Lower lobe of right lung (tissue), 2 donors: ENCODE data around the gene AASDH. TPM values are rescaled to one million over a fixed set of nuclear protein-coding genes. Genes with fewer than 3 reads are reported as not detected.
A peak's percentile ranks its signal among the peaks of the same experiment; 100 is the strongest.

Experiments
- ATAC-seq, 2 donors: fragments of 200-7000 bp; cut with Tn5 transposase; one replicate each; pipeline ENCODE4 v1.9.1; 2020 to 2022; ENCODE audit warnings: mild to moderate bottlenecking in 2 of 2, moderate library complexity in 2 of 2
- DNase-seq: peaks from one replicate; pipeline ENCODE4 v3.0.0-alpha.2; 2020
- H3K27ac ChIP-seq: fragments of 200-600 bp; one replicate; pipeline ENCODE4 v1.8.0; 2022
- H3K27me3 ChIP-seq: fragments of 200-600 bp; one replicate; pipeline ENCODE4 v1.8.0; 2022; ENCODE audit warnings: low read depth
- H3K36me3 ChIP-seq: fragments of 200-600 bp; one replicate; pipeline ENCODE4 v1.8.0; 2022; ENCODE audit warnings: mild to moderate bottlenecking
- H3K4me1 ChIP-seq: fragments of 200-600 bp; one replicate; pipeline ENCODE4 v1.8.0; 2022
- H3K4me3 ChIP-seq: fragments of 200-600 bp; one replicate; pipeline ENCODE4 v1.8.0; 2022; ENCODE audit warnings: mild to moderate bottlenecking
- H3K9me3 ChIP-seq: fragments of 200-600 bp; one replicate; pipeline ENCODE4 v1.8.0; 2022
- intact Hi-C: fragments of 100-400 bp; cut with DNase I; formaldehyde crosslinking; loops from one replicate; pipeline ENCODE4 v1.11.0; 2022
- total RNA-seq: library from RNA; stranded (reverse); fragmentation: NEBNext Ultra II Directional; extraction: Animal tissue kit (Norgen Biotek cat#: 25700); gene quantifications from one replicate; pipeline ENCODE4 v1.2.1, GENCODE V29; 2021
- TF ChIP-seq, protein P1 (sequence below): fragments of 200-600 bp; IDR thresholded peaks from one replicate; pipeline ENCODE4 v1.8.0; 2022; ENCODE audit warnings: antibody characterized with exemption, mild to moderate bottlenecking
- donor health status: DM: no; HTN: yes; CAD: no; lungs with severe emphysema.

Gene AASDH
- total RNA-seq, 1 donor from 2014 or later = 10.8 TPM

DNA sequence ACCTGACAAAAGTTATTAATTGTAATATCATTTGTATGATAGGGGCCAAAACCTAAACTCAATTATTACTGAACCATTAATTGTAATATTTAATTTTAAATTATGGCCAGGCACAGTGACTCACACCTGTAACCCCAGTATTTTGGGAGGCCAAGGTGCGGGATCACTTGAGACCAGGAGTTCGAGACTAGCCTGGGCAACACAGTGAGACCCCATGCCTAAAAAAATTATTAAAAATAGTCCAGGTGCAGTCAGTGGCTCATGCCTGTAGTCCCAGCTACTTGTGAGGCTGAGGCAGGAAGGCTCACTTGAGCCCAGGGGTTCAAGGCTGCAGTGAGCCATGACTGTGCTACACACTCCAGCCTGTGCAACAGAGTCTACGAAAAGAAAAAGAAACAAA lies 30.1 kb upstream of the AASDH start:
- no peak for ATAC-seq
- intact Hi-C loops = no loop called here
- no peaks in the 10 kb centered on the region for H3K36me3 ChIP-seq

DNA sequence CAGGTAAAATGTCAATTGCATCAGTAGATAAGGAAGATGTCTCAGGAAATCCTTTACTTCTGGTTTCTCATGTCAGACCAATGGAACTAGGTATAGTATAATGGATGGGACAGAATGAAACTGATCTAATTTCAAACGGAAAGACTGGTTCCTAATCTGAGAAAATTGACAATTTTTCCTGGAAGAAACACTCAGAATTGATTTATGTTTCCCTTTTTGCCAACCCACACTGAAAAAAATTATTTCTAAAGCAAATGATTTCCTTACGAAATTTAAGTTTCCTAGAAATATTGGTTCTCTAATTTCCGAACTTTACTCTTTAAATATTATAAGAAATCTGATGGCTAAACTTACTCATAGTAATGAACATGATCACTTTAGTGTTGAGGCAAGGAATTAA lies 29.1 kb upstream of the AASDH start:
- Histone ChIP-seq H3K27me3 (no peaks in the 10 kb centered on the region), H3K27ac (no peak overlapping the region), H3K4me1 (no peaks in the 10 kb centered on the region), H3K9me3 (no peaks in the 10 kb centered on the region), H3K36me3 (no peaks in the 10 kb centered on the region), H3K4me3 (no peak overlapping the region)
- ATAC-seq = no peak
- TF ChIP-seq, protein P1, sequence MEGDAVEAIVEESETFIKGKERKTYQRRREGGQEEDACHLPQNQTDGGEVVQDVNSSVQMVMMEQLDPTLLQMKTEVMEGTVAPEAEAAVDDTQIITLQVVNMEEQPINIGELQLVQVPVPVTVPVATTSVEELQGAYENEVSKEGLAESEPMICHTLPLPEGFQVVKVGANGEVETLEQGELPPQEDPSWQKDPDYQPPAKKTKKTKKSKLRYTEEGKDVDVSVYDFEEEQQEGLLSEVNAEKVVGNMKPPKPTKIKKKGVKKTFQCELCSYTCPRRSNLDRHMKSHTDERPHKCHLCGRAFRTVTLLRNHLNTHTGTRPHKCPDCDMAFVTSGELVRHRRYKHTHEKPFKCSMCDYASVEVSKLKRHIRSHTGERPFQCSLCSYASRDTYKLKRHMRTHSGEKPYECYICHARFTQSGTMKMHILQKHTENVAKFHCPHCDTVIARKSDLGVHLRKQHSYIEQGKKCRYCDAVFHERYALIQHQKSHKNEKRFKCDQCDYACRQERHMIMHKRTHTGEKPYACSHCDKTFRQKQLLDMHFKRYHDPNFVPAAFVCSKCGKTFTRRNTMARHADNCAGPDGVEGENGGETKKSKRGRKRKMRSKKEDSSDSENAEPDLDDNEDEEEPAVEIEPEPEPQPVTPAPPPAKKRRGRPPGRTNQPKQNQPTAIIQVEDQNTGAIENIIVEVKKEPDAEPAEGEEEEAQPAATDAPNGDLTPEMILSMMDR = no peak
- intact Hi-C loops = no loop called here
- DNase-seq = no peak

More for the DNA sequence above, 30.1 kb upstream of the AASDH start:
- DNase-seq = no peak
- Histone ChIP-seq H3K4me3 (no peak overlapping the region), H3K27me3 (no peaks in the 10 kb centered on the region), H3K4me1 (no peaks in the 10 kb centered on the region), H3K9me3 (no peaks in the 10 kb centered on the region), H3K27ac (no peak overlapping the region)
- TF ChIP-seq, protein P1 = no peak

DNA sequence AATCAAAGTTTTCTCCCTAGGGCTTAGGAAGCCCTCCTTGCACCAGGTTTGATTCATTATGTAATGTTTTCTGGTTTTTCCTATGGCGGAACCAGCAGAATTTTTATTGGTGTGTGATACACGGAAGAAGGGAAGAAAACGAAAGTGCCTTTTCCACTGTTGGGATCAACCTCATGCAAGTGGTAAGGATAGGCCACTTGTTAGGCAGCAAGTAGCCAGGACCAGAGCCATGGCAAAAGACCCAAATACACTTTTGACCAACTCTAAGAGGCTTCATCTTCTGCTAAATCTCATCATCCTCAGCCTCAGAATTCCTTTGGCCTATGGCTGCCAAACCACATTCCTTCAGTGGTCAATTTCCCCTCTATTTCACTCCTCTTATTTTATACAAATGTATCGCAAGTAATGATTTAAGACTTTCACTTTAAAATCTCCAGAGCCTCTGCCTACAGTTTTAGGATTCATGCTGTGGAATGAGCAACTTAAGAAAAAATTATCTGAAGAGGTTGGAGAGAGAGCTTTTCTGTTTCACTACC lies 26.9 kb upstream of the AASDH start:
- peaks cover 5% of the 10 kb centered on the region for H3K4me1 ChIP-seq
- TF ChIP-seq, protein P1 = no peak
- intact Hi-C loops = no loop called here
- H3K9me3 ChIP-seq = no peaks in the 10 kb centered on the region
- H3K4me3 ChIP-seq = no peak overlapping the region
- H3K27me3 ChIP-seq = no peaks in the 10 kb centered on the region
- no peak overlapping the region for H3K27ac ChIP-seq
- no peaks in the 10 kb centered on the region for H3K36me3 ChIP-seq
- no peak for DNase-seq
- ATAC-seq = no peak

DNA sequence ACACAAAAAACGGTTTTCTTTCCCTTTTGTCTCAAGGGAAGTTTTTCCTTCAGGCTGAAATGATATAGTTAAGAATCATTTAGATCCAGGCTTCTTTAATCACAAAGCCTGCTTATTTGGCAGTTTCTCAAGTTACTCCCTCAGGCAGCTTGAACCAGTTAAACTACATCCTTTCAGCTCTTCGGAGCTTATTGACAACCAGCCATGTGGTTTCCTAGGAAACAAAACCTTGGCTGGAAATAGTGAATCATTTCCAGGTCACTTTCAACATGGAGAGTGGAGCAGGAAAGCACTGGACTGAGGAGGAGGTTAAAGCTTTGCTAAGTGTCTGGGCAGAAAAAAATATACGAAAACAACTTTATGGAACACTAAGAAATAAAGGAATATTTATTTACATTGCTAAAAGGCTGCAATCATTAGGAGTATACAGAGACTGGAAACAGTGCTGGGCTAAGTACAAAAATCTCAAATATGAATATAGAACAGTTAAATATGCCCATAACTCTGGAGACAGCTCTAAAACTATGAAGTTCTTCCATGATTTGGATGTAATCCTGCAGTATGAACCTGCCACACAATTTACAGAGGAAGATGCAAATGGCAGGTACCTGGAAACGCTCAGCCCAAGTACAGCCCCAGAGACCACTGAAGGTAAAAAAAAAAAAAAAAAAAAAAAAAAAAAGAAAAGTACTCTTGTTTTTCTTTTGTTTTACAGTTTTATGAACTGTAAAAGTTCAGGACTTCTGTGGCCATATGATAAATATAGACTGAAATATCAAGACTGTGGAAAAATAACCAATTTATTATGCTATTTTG lies 23.2 kb upstream of the AASDH start:
- intact Hi-C loops = no loop called here
- DNase-seq = no peak
- Histone ChIP-seq H3K36me3 (no peaks in the 10 kb centered on the region), H3K27ac (peak overlapping the region; percentile 42), H3K9me3 (no peaks in the 10 kb centered on the region), H3K27me3 (no peaks in the 10 kb centered on the region), H3K4me3 (peak overlapping the region; percentile 1), H3K4me1 (peaks cover 5% of the 10 kb centered on the region)
- ATAC-seq = peak; percentile 89 to 93
- TF ChIP-seq, protein P1 = no peak

DNA sequence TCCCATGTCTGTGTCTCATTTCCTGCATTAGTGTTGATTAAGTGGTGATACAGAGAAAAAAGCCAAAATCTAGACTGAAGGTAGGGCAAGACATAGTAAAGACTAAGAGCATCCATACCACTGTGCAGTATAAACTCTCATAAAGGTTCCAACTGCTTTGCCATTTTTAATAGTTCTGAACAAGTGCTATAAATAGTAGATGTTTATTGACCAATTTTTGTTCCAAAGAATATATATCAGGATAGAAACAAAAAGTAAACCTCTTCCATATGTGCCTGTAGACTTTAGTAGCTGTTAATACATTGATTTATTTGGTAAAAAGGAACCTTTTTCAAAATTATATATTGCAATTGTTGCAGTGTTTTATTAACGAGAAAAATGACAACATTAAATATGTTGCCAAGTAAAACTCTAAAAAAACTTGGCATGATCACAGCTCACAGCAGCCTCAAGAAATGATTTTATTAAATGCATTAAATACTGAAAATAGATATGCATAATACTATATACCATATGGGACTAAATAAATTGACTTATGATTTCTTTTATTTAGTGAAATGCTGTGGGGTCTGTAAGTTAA lies 22.3 kb upstream of the AASDH start:
- intact Hi-C loops = no loop called here

More for the DNA sequence above, 22.3 kb upstream of the AASDH start:
- TF ChIP-seq, protein P1 = no peak
- Histone ChIP-seq H3K27ac (peak overlapping the region; percentile 42), H3K36me3 (no peaks in the 10 kb centered on the region), H3K9me3 (no peaks in the 10 kb centered on the region), H3K4me3 (no peak overlapping the region), H3K27me3 (no peaks in the 10 kb centered on the region), H3K4me1 (peaks cover 5% of the 10 kb centered on the region)
- ATAC-seq = no peak
- no peak for DNase-seq
